GM12875 (cell line): ENCODE measurements around the gene UBE2G2.

Source experiments
- H3K4me3 ChIP-seq: one replicate; pipeline ENCODE4 v1.5.1; 2011; ENCODE audit warnings: low read depth, low read length, control low read depth
- CTCF ChIP-seq: IDR thresholded peaks from 2 replicates; pipeline ENCODE4 v1.5.1; 2011; ENCODE audit warnings: low read depth, mild to moderate bottlenecking, control low read depth, inconsistent platforms, low read length, moderate library complexity, borderline replicate concordance; ENCODE audit not compliant: insufficient read depth

The UBE2G2 gene

GRCh38 chr21:44758141-44758561 lies 43.5 kb downstream of the UBE2G2 start:
- no peak overlapping the region for H3K4me3 ChIP-seq
- no peak for TF ChIP-seq CTCF

GRCh38 chr21:44757731-44758130 lies 43.9 kb downstream of the UBE2G2 start:
- no peak for TF ChIP-seq CTCF
- no peak overlapping the region for H3K4me3 ChIP-seq

- TF ChIP-seq CTCF, result no peak
Observed at GRCh38 chr21:44756423-44757185, 45.0 kb downstream of the UBE2G2 start.

GRCh38 chr21:44755227-44755626 lies 46.4 kb downstream of the UBE2G2 start:
- H3K4me3 ChIP-seq, result no peak overlapping the region
- no peak for TF ChIP-seq CTCF

More at GRCh38 chr21:44756423-44757185, 45.0 kb downstream of the UBE2G2 start:
- no peak overlapping the region for H3K4me3 ChIP-seq

GRCh38 chr21:44753357-44753756 lies 48.3 kb downstream of the UBE2G2 start:
- TF ChIP-seq CTCF, result no peak
- H3K4me3 ChIP-seq, result no peak overlapping the region

GRCh38 chr21:44752671-44753235 lies 48.9 kb downstream of the UBE2G2 start:
- no peak for TF ChIP-seq CTCF
- no peak overlapping the region for H3K4me3 ChIP-seq
